Measurements from ENCODE around the gene MTF2. TPM values are rescaled to one million over a fixed set of nuclear protein-coding genes. Genes with fewer than 3 reads are reported as not detected.

The MTF2 gene
- total and polyA plus RNA-seq, 9 of the 15 experiments (the other 6 are each of a cell fraction or from before 2014, with no cell fraction given): 29.3 to 124 (median 57.7) TPM

DNA sequence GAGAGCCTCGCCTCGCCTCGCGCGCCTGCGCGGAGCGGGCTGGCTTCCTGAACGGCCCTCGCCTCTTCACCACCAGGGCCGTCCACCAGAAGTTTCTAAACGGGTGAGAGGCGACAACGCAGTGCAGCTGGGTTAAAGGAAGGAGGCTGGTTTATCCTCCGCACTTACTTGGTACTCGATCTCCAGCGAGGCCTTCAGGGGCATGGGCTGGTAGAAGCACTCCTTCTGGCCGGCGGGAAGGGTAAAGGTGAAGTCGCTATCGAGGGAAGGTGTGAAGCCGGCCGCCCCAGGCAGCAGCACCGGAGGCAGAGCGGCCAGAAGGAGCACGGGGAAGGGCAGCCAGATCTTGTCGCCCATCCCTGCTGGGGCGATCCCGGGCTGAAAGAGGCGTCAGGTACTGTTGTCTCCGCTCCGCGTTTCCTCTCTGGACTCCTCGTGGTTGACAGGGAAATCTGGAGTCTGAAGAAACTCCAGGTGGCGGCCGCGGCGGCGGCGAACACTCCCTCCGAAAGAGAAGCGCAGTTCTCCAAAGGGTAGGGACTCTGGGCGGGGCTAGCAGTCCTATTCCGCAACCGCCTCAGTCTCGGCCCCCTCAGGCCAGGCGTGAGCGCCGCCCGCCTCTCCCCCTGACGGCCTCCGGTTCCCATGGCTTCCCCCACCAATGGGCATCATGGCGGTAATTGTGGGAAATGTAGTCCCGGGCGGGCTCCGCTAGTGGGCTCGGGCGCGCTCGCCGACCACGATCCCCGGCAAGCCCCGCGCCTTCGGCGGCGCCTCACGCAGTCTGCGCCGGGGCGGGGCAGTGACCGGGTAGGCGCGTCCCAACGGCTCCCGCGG, 101.0 kb downstream of the MTF2 start, which contains the start of gene TMED5 (continued):
- TF ChIP-seq ZNF518B (CRISPR knock-in tag; IDR thresholded peaks at IDR 0.05) (no peak), MCM5 (IDR thresholded peaks at IDR 0.05; ENCODE audit: low read depth) (no peak), EWSR1 (IDR thresholded peaks at IDR 0.05; ENCODE audit: borderline replicate concordance, low read depth, partially characterized antibody) (no peak), ZNF431 (CRISPR knock-in tag; IDR thresholded peaks at IDR 0.05) (peak; percentile 74; the same call in 1 of the 2 replicates), CC2D1A (IDR thresholded peaks at IDR 0.05) (no peak), XRCC5 (IDR thresholded peaks at IDR 0.05; ENCODE audit: low read depth, low read length) (peak; percentile 62; the same call in 1 of the 2 replicates), GATAD2B (IDR thresholded peaks at IDR 0.05; ENCODE audit: borderline replicate concordance) (no peak), ZBTB33 (CRISPR knock-in tag; IDR thresholded peaks at IDR 0.05) (no peak), ZNF507 (tag; conservative IDR thresholded peaks at IDR 0.05) (no peak), GATAD2A (IDR thresholded peaks at IDR 0.05) (no peak), KLF13 (tag; IDR thresholded peaks at IDR 0.05; ENCODE audit: borderline replicate concordance, low read depth) (no peak), ZNF12 (CRISPR knock-in tag; IDR thresholded peaks at IDR 0.05) (peak; percentile 88), ZNF436 (CRISPR knock-in tag; IDR thresholded peaks at IDR 0.05) (no peak), STAT5A (IDR thresholded peaks at IDR 0.05; ENCODE audit: borderline replicate concordance, low read length) (no peak), SFPQ (IDR thresholded peaks at IDR 0.05; ENCODE audit: low read depth, low read length) (no peak), SMAD3 (CRISPR knock-in tag; conservative IDR thresholded peaks at IDR 0.05) (no peak), NFIC (IDR thresholded peaks at IDR 0.05) (no peak; the same call in 1 of the 2 replicates), HIVEP1 (CRISPR knock-in tag; IDR thresholded peaks at IDR 0.05) (no peak)
- TF ChIP-seq, protein P1, sequence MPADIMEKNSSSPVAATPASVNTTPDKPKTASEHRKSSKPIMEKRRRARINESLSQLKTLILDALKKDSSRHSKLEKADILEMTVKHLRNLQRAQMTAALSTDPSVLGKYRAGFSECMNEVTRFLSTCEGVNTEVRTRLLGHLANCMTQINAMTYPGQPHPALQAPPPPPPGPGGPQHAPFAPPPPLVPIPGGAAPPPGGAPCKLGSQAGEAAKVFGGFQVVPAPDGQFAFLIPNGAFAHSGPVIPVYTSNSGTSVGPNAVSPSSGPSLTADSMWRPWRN (IDR thresholded peaks at IDR 0.05; ENCODE audit: low read depth): no peak

Data from K562 (cell line).